K562 (cell line): ENCODE data around the gene CENPP. TPM values are rescaled to one million over a fixed set of nuclear protein-coding genes. Genes with fewer than 3 reads are reported as not detected.

Experiments
- ATAC-seq: fragments of 200-7000 bp; cut with Tn5 transposase; 3 replicates; pipeline ENCODE4 v1.9.1; 2020; ENCODE audit warnings: moderate library complexity
- BruUV-seq: library from RNA; stranded (reverse); fragments of 400-500 nt; replicated peaks from 2 replicates; lab custom pipeline; 2021; lab: Mats Ljungman, UMichigan
- CTCF ChIA-PET: fragments of 300-600 bp; formaldehyde crosslinking; extraction: SDS; loops from one replicate; lab custom pipeline; 2021; ENCODE audit warnings: low intra/inter-chr PET ratio; lab: Yijun Ruan, JAX
- POLR2A ChIA-PET: fragments of 300-600, 350-650 bp; sonication (Branson Sonifier 250); formaldehyde crosslinking; extraction: SDS; loops from one replicate; lab custom pipeline; 2021; ENCODE audit warnings: antibody characterized with exemption, inconsistent platforms; lab: Yijun Ruan, JAX
- DNase-seq, 4 experiments: peaks; one replicate each; pipeline versions ENCODE4 v3.0.0 to v3.0.0-alpha.2; 2011 to 2018; ENCODE audit warnings: low spot score in 3 of 4, mixed read lengths in 3 of 4; ENCODE audit errors: extremely low read depth in 1 of 4
- FAIRE-seq: peaks from 2 replicates; lab custom pipeline; 2011; peaks lifted over from hg19 to GRCh38; lab: Jason Lieb, UNC
- H2AFZ ChIP-seq: 2 replicates; pipeline ENCODE4 v1.6.0; 2011; ENCODE audit warnings: low read depth, low read length, control low read depth, inconsistent platforms
- H3K27ac ChIP-seq: fragments of 200-600 bp; 3 replicates; pipeline ENCODE4 v1.8.0; 2011; ENCODE audit warnings: low read depth, mild to moderate bottlenecking, control low read depth, inconsistent platforms, low read length, moderate library complexity, mixed read lengths; ENCODE audit errors: extremely low read depth
- H3K27me3 ChIP-seq, 2 experiments: fragments of 300-600 bp in 1 of 2; 2 replicates in 1 of 2; 3 replicates in 1 of 2; pipeline versions ENCODE4 v1.6.0 to v1.8.0; 2011; ENCODE audit warnings: inconsistent platforms in 2 of 2, low read length in 2 of 2, mild to moderate bottlenecking in 1 of 2, mixed read lengths in 1 of 2, moderate library complexity in 1 of 2; ENCODE audit not compliant: control insufficient read depth in 2 of 2, insufficient read depth in 2 of 2
- H3K36me3 ChIP-seq: fragments of 300-600 bp; 3 replicates; pipeline ENCODE4 v1.8.0; 2011; ENCODE audit warnings: mild to moderate bottlenecking, low read length, inconsistent platforms; ENCODE audit not compliant: control insufficient read depth, insufficient read depth
- H3K4me1 ChIP-seq, 2 experiments: fragments of 200-600 bp in 1 of 2; replicated peaks in 1 of 2; 2 replicates in 1 of 2; 3 replicates in 1 of 2; pipeline versions ENCODE4 v1.5.1 to v1.8.0; 2011; ENCODE audit warnings: inconsistent platforms in 2 of 2, low read length in 2 of 2, mild to moderate bottlenecking in 1 of 2, mixed read lengths in 1 of 2, moderate library complexity in 1 of 2; ENCODE audit not compliant: control insufficient read depth in 2 of 2, insufficient read depth in 2 of 2
- H3K4me2 ChIP-seq: 2 replicates; pipeline ENCODE4 v1.6.1; 2011; ENCODE audit warnings: low read length, control low read depth, inconsistent platforms, mixed read lengths; ENCODE audit not compliant: insufficient read depth
- H3K4me3 ChIP-seq: fragments of 200-600 bp; sonication (generic), shearing (Covaris generic); 2 replicates; pipeline ENCODE4 v1.5.1; 2016; ENCODE audit warnings: control low read depth, inconsistent platforms
- H3K79me2 ChIP-seq: fragments of 200-600 bp; 3 replicates; pipeline ENCODE4 v1.8.0; 2011; ENCODE audit warnings: low read length, inconsistent platforms; ENCODE audit not compliant: control insufficient read depth, insufficient read depth
- H3K9ac ChIP-seq, 2 experiments: 2 replicates each; pipeline versions ENCODE4 v1.6.0 to v1.6.1; 2011; ENCODE audit warnings: low read depth in 2 of 2, low read length in 2 of 2, control low read depth in 1 of 2, inconsistent platforms in 1 of 2, mild to moderate bottlenecking in 1 of 2, mixed read lengths in 1 of 2; ENCODE audit not compliant: insufficient read depth in 1 of 2
- H3K9me1 ChIP-seq: one replicate; pipeline ENCODE4 v1.6.0; 2011; ENCODE audit warnings: inconsistent platforms, mild to moderate bottlenecking, low read length, moderate library complexity; ENCODE audit not compliant: control insufficient read depth, insufficient read depth
- H3K9me3 ChIP-seq: replicated peaks from 2 replicates; pipeline ENCODE4 v1.5.1; 2011; ENCODE audit warnings: low read depth, low read length, inconsistent platforms; ENCODE audit not compliant: control insufficient read depth, insufficient read depth
- H4K20me1 ChIP-seq: replicated peaks from 2 replicates; pipeline ENCODE4 v1.6.1; 2011; ENCODE audit warnings: low read length, inconsistent platforms, mixed read lengths; ENCODE audit not compliant: control insufficient read depth, insufficient read depth
- CBX2 ChIP-seq: fragments of 200-600 bp; sonication (generic); IDR thresholded peaks from one replicate; pipeline ENCODE4 v1.6.1; 2012; ENCODE audit warnings: mild to moderate bottlenecking, low read length, inconsistent platforms; ENCODE audit not compliant: insufficient read depth, poor library complexity, severe bottlenecking
- DACH1 ChIP-seq: fragments of 450-650 bp; IDR thresholded peaks from 2 replicates; pipeline ENCODE4 v1.6.1; 2018; ENCODE audit not compliant: partially characterized antibody
- GABPB1 ChIP-seq: sonication (generic); formaldehyde crosslinking; IDR thresholded peaks from 2 replicates; pipeline ENCODE4 v1.8.0; 2022; ENCODE audit warnings: mild to moderate bottlenecking, missing genetic modification reagents
- KLF6 ChIP-seq: fragments of 250-450 bp; sonication (Bioruptor Pico); IDR thresholded peaks from 2 replicates; pipeline ENCODE4 v1.4.0; 2020; ENCODE audit warnings: mild to moderate bottlenecking, moderate library complexity, borderline replicate concordance
- MEIS2 ChIP-seq: fragments of 450-650 bp; IDR thresholded peaks from 2 replicates; pipeline ENCODE4 v1.6.1; 2014; ENCODE audit warnings: mild to moderate bottlenecking; ENCODE audit not compliant: partially characterized antibody
- NUFIP1 ChIP-seq: fragments of 450-650 bp; IDR thresholded peaks from 2 replicates; pipeline ENCODE4 v1.6.1; 2018; ENCODE audit not compliant: partially characterized antibody
- POLR2A ChIP-seq: fragments of 450-650 bp; conservative IDR thresholded peaks from 2 replicates; pipeline ENCODE4 v1.6.1; 2016
- TSHZ1 ChIP-seq: fragments of 250-450 bp; sonication (Bioruptor Pico); IDR thresholded peaks from 2 replicates; pipeline ENCODE4 v1.4.0; 2020; ENCODE audit warnings: mild to moderate bottlenecking, moderate library complexity
- ZNF316 ChIP-seq: fragments of 450-650 bp; IDR thresholded peaks from 2 replicates; pipeline ENCODE4 v1.6.1; 2016
- ZNF589 ChIP-seq: fragments of 200-800 bp; sonication (Bioruptor generic); IDR thresholded peaks from 2 replicates; pipeline ENCODE4 v1.6.1; 2016; ENCODE audit warnings: low read depth, missing genetic modification characterization, missing compliant biosample characterization
- WGBS: fragments of 100-300 bp; shearing (Covaris generic); methylation state at CpG from one replicate; pipeline ENCODE4 v1.1.6; 2016; ENCODE audit warnings: low coverage, mixed read lengths; ENCODE audit not compliant: insufficient coverage; ENCODE audit errors: missing lambda C conversion rate; 5-methylcytosine and 5-hydroxymethylcytosine counted together
- in situ Hi-C: fragments of 300-500 bp; cut with MboI; formaldehyde crosslinking; loops from 4 replicates; pipeline ENCODE4 v1.15.0; 2018; ENCODE audit warnings: inconsistent platforms, mixed read lengths
- intact Hi-C: fragments of 100-400 bp; cut with micrococcal nuclease; formaldehyde crosslinking; loops from 2 replicates; pipeline ENCODE4 v1.14.2; 2022
- polyA plus RNA-seq, 8 experiments: library from polyadenylated mRNA; depleted of rRNA in 4 of 8; stranded (reverse) in 5 of 8; unstranded in 3 of 8; fragments of >200 nt; fragmentation: Nextera tagmentation in 2 of 8; fragmentation: Illumina TruSeq in 1 of 8; extraction: Ambion mirVana in 2 of 8; extraction: Trizol in 1 of 8; gene quantifications; 2 replicates each; pipeline versions ENCODE4 v1.2.1 to v1.2.3, GENCODE V29; 2011 to 2014; ENCODE audit warnings: inconsistent platforms in 1 of 8, missing spikeins in 1 of 8
- total RNA-seq, 7 experiments: library from RNA; depleted of rRNA in 6 of 7; stranded (reverse); fragments of >200 nt in 6 of 7; fragmentation: Illumina TruSeq in 2 of 7; extraction: Trizol in 2 of 7; gene quantifications; 2 replicates each; pipeline versions ENCODE4 v1.2.1 to v1.2.3, GENCODE V29; 2011 to 2021; ENCODE audit warnings: low replicate concordance in 1 of 7
- TF ChIP-seq, protein P1 (sequence below): IDR thresholded peaks from 3 replicates; pipeline ENCODE4 v1.6.1; 2011; ENCODE audit warnings: borderline replicate concordance, mild to moderate bottlenecking; ENCODE audit not compliant: insufficient read length, insufficient read depth
- TF ChIP-seq, protein P2 (sequence below): fragments of 450-650 bp; IDR thresholded peaks from 2 replicates; pipeline ENCODE4 v1.6.1; 2016; ENCODE audit warnings: missing biosample characterization, missing genetic modification characterization

The CENPP gene
- total and polyA plus RNA-seq, 9 of the 15 experiments (the other 6 are each of a cell fraction or from before 2014, with no cell fraction given): 8.0 to 28.5 (median 17.9) TPM

GRCh38 chr9:92384375-92384774 lies 58.6 kb downstream of the CENPP start:
- Histone ChIP-seq H3K4me2 (no peak overlapping the region), H3K4me3 (no peak overlapping the region), H2AFZ (no peak overlapping the region), H3K9me1 (no peaks in the 10 kb centered on the region), H3K79me2 (no peaks in the 10 kb centered on the region), H3K36me3 (no peaks in the 10 kb centered on the region), H3K27me3 (no peaks in the 10 kb centered on the region), H3K4me1 (no peaks in the 10 kb centered on the region), H3K9me3 (no peaks in the 10 kb centered on the region), H3K9ac (no peak overlapping the region), H3K27ac (no peak overlapping the region), H4K20me1 (no peaks in the 10 kb centered on the region)
- TF ChIP-seq, protein P1, sequence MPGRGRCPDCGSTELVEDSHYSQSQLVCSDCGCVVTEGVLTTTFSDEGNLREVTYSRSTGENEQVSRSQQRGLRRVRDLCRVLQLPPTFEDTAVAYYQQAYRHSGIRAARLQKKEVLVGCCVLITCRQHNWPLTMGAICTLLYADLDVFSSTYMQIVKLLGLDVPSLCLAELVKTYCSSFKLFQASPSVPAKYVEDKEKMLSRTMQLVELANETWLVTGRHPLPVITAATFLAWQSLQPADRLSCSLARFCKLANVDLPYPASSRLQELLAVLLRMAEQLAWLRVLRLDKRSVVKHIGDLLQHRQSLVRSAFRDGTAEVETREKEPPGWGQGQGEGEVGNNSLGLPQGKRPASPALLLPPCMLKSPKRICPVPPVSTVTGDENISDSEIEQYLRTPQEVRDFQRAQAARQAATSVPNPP: no peak
- peak; percentile 37; the same call in 1 of the 2 replicates for TF ChIP-seq ZNF316
- intact Hi-C loops (no loop called here), in situ Hi-C loops (no loop called here)
- ATAC-seq (no peak), FAIRE-seq (no peak), DNase-seq (no peak)
- WGBS: 90% methylated on average over 1 of the region's 1 CpG
- ChIA-PET CTCF (no interaction called here), POLR2A (interaction anchor here (1.1 kb wide), 1 partner anchor 20 kb away, joined by 3 read pairs; the partner anchor contains the start of gene OGN)
- BruUV-seq: no TSS peak

DNA sequence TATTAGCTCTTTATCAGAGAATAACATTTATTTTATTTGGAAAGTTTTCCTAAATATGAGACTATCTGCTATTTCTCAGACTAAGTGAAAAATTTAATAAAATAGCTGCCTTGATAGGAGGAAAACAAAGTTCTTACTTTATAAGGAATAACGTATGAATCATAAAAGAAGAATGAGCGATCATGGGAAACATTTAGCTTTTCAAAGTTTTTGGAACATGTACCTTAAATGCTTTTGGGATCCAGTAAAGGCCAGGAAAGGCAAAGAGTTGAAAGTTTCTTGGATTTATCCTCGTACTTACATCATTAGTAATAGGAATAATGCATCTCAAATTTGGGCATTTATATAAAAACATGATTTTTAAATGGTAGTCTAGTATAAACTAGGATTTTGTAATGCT lies 59.2 kb downstream of the CENPP start:
- no peaks in the 10 kb centered on the region for H3K9me3 ChIP-seq
- BruUV-seq: no TSS peak
- CTCF ChIA-PET: no interaction called here
- H3K4me1 ChIP-seq: no peaks in the 10 kb centered on the region
- no peak overlapping the region for H3K4me3 ChIP-seq
- no peaks in the 10 kb centered on the region for H3K9me1 ChIP-seq
- 80% methylated on average over 3 of the region's 3 CpGs for WGBS
- H3K4me2 ChIP-seq: no peak overlapping the region
- no peak overlapping the region for H2AFZ ChIP-seq
- no peaks in the 10 kb centered on the region for H3K79me2 ChIP-seq
- ATAC-seq (no peak), FAIRE-seq (no peak), DNase-seq (no peak)
- no peaks in the 10 kb centered on the region for H4K20me1 ChIP-seq
- H3K27ac ChIP-seq: no peak overlapping the region
- POLR2A ChIA-PET: no interaction called here
- in situ Hi-C loops (no loop called here), intact Hi-C loops (no loop called here)
- H3K9ac ChIP-seq: no peak overlapping the region
- no peaks in the 10 kb centered on the region for H3K36me3 ChIP-seq
- H3K27me3 ChIP-seq: no peaks in the 10 kb centered on the region
- TF ChIP-seq KLF6 (CRISPR knock-in tag) (no peak), GABPB1 (no peak), TSHZ1 (CRISPR knock-in tag) (no peak), MEIS2 (no peak), ZNF589 (CRISPR knock-in tag) (no peak), CBX2 (no peak), DACH1 (no peak), NUFIP1 (no peak), POLR2A (no peak)
- TF ChIP-seq, protein P2, sequence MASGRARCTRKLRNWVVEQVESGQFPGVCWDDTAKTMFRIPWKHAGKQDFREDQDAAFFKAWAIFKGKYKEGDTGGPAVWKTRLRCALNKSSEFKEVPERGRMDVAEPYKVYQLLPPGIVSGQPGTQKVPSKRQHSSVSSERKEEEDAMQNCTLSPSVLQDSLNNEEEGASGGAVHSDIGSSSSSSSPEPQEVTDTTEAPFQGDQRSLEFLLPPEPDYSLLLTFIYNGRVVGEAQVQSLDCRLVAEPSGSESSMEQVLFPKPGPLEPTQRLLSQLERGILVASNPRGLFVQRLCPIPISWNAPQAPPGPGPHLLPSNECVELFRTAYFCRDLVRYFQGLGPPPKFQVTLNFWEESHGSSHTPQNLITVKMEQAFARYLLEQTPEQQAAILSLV: no peak
